Heart left ventricle (tissue), 16 donors: ENCODE results near the gene RND3. TPM values are rescaled to one million over a fixed set of nuclear protein-coding genes. Genes with fewer than 3 reads are reported as not detected.

ENCODE experiments used
- ATAC-seq, 4 donors: fragments of 200-7000 bp; cut with Tn5 transposase; one replicate each; pipeline ENCODE4 v1.9.1; 2020 to 2022; ENCODE audit warnings: moderate library complexity in 4 of 4, mild to moderate bottlenecking in 3 of 4, moderate number of reproducible peaks in 1 of 4
- DNase-seq, 5 donors: peaks; one replicate each; pipeline ENCODE4 v3.0.0-alpha.2; 2020
- H3K27ac ChIP-seq, 12 donors: fragments of 200-600 bp; sonication (generic) in 4 of 12; one replicate each; pipeline versions ENCODE4 v1.5.0 to v1.8.0; 2016 to 2022; ENCODE audit warnings: mild to moderate bottlenecking in 2 of 12
- H3K27me3 ChIP-seq, 9 donors: fragments of 200-600 bp; sonication (generic) in 2 of 9; one replicate each; pipeline versions ENCODE4 v1.5.1 to v1.8.0; 2016 to 2022; ENCODE audit warnings: mild to moderate bottlenecking in 3 of 9
- H3K36me3 ChIP-seq, 9 donors: fragments of 200-600 bp; sonication (generic) in 2 of 9; one replicate each; pipeline versions ENCODE4 v1.5.0 to v1.8.0; 2018 to 2022; ENCODE audit warnings: mild to moderate bottlenecking in 2 of 9
- H3K4me1 ChIP-seq, 12 donors: fragments of 200-600 bp; sonication (generic) in 4 of 12; one replicate each; pipeline versions ENCODE4 v1.5.0 to v1.8.0; 2016 to 2022; ENCODE audit warnings: mild to moderate bottlenecking in 3 of 12
- H3K4me3 ChIP-seq, 12 donors: fragments of 200-600 bp; sonication (generic) in 4 of 12; one replicate each; pipeline versions ENCODE4 v1.5.0 to v1.8.0; 2017 to 2022; ENCODE audit warnings: mild to moderate bottlenecking in 9 of 12, moderate library complexity in 4 of 12
- H3K9me3 ChIP-seq, 12 donors: fragments of 200-600 bp; sonication (generic) in 4 of 12; one replicate each; pipeline versions ENCODE4 v1.5.0 to v1.8.0; 2016 to 2022; ENCODE audit warnings: mild to moderate bottlenecking in 1 of 12
- CTCF ChIP-seq, 12 donors: fragments of 200-600 bp; sonication (generic) in 4 of 12; IDR thresholded peaks; one replicate each; pipeline versions ENCODE4 v1.5.0 to v1.8.0; 2018 to 2022; ENCODE audit warnings: antibody characterized with exemption in 12 of 12, mild to moderate bottlenecking in 5 of 12
- POLR2A ChIP-seq, 2 donors: fragments of 450-650 bp; IDR thresholded peaks; one replicate each; pipeline ENCODE4 v1.6.1; 2017; ENCODE audit warnings: antibody characterized with exemption in 2 of 2, mild to moderate bottlenecking in 2 of 2, moderate library complexity in 2 of 2
- WGBS, 4 donors: extraction: QIAGEN DNeasy Blood & Tissue Kit in 2 of 4; methylation state at CpG; one replicate each; pipeline versions ENCODE4 v1.1.5 to v1.1.7; 2013 to 2018; 5-methylcytosine and 5-hydroxymethylcytosine counted together
- intact Hi-C, 10 donors: fragments of 100-400 bp; cut with DNase I; formaldehyde crosslinking; loops; one replicate each; pipeline versions ENCODE4 v1.11.1 to v1.14.2; 2022
- polyA plus RNA-seq, 2 donors: library from polyadenylated mRNA; stranded (reverse); fragments of 200-250 nt; gene quantifications; one replicate each; pipeline ENCODE4 v1.2.3, GENCODE V29; 2013
- total RNA-seq, 9 donors: library from RNA; depleted of rRNA in 2 of 9; stranded (reverse); fragments of >200 nt in 2 of 9; fragmentation: NEBNext Ultra II Directional in 3 of 9; extraction: Animal tissue kit (Norgen Biotek cat#: 25700) in 3 of 9; gene quantifications; one replicate each; pipeline versions ENCODE4 v1.1.0 to v1.2.4, GENCODE V29; 2016 to 2023
- donor health status: ischemic (EF 13 %, LVEDD 7.1; RV severe dilation, severe dysfunction).
- donor health status: healthy with polysubstance abuse.
- donor health status: DM: no; HTN: yes; CAD: no.
- donor health status: DM: no; HTN: no; CAD: no.
- donor health status: ischemic (EF 25% LVEDD 6.9; RV normal size, moderate dysfunction).
- donor health status: ischemic (EF 25% LVEDD 5.7; RV mildly dilated, moderate dysfunction).
- donor health status: healthy.
- donor health status: DM: yes; HTN: yes; CAD: no.
- donor health status: ischemic (EF 35%, LVEDD 5.7; RV mildly dilated, moderate dysfunction).
- donor health status: nonischemic (EF 11% LVEDD 7.7; RV severe dilation, severe dysfunction).
- donor health status: DM: yes; HTN: yes; CAD: no.
- donor health status: PGD.
- donor health status: ischemic (EF 29% LVEDD 5.4; RV normal size, mild dysfunction).
- donor health status: nonischemic (EF 23%, LVEDD 6.1; RV moderate dilation, normal function).

The RND3 gene
- total and polyA plus RNA-seq, 11 donors, result 16.8 to 40.1 (median 30.2) TPM

GRCh38 chr2:150486539-150487484 is 655 bp downstream of the RND3 start:
- intact Hi-C loops, result loop anchor here (1.0 to 10.0 kb wide), 17 partner anchors 60 to 890 kb away; no protein-coding TSS in a partner anchor

GRCh38 chr2:150485871-150486538 is 1.5 kb downstream of the RND3 start:
- peak; percentile 30 to 75 (median 71) for ATAC-seq
- 0 to 2% (median 1%) methylated on average over 44 to 62 of the region's 62 CpGs for WGBS, 4 donors
- peaks cover 2 to 45% (median 27%) of the 10 kb centered on the region in 12 donors for H3K4me1 ChIP-seq

More at GRCh38 chr2:150486539-150487484, 655 bp downstream of the RND3 start:
- Histone ChIP-seq H3K4me1 (peaks cover 0 to 37% (median 23%) of the 10 kb centered on the region in 12 donors), H3K4me3 (peak overlapping the region; percentile 59 to 88 (median 80)), H3K9me3 (no peaks in the 10 kb centered on the region), H3K36me3 (no peaks in the 10 kb centered on the region), H3K27ac (peak overlapping the region; percentile 90 to 99 (median 96)), H3K27me3 (peaks cover 0 to 17% (median 0%) of the 10 kb centered on the region in 9 donors)
- 0 to 1% (median 0%) methylated on average over 33 to 45 of the region's 45 CpGs for WGBS, 4 donors
- ATAC-seq (peak in 3 of 4 donors; percentile 22 to 38 (median 31)), DNase-seq (peak in 3 of 5 donors; percentile 45 to 55 (median 49))
- TF ChIP-seq POLR2A (IDR thresholded peaks at IDR 0.05) (no peak), CTCF (IDR thresholded peaks at IDR 0.05) (peak in 1 of 12 donors; percentile 6)

GRCh38 chr2:150485114-150485870 is 2.2 kb downstream of the RND3 start:
- peak overlapping the region; percentile 90 to 99 (median 96) for H3K27ac ChIP-seq
- no peaks in the 10 kb centered on the region for H3K36me3 ChIP-seq
- H3K27me3 ChIP-seq, result peaks cover 0 to 17% (median 0%) of the 10 kb centered on the region in 9 donors
- DNase-seq (peak; percentile 74 to 89 (median 86)), ATAC-seq (peak; percentile 39 to 64 (median 52))
- intact Hi-C loops, result loop anchor here (5.0 to 10.0 kb wide), 12 partner anchors 58 to 888 kb away; no protein-coding TSS in a partner anchor
- peaks cover 4 to 52% (median 33%) of the 10 kb centered on the region in 12 donors for H3K4me1 ChIP-seq
- WGBS, 4 donors, result 0 to 2% (median 1%) methylated on average over 18 to 43 of the region's 43 CpGs
- H3K4me3 ChIP-seq, result peak overlapping the region; percentile 59 to 88 (median 80)
- H3K9me3 ChIP-seq, result no peaks in the 10 kb centered on the region
- TF ChIP-seq POLR2A (IDR thresholded peaks at IDR 0.05), result peak in 1 of 2 donors; percentile 43
- TF ChIP-seq CTCF (IDR thresholded peaks at IDR 0.05), result peak in 5 of 12 donors; percentile 18 to 49 (median 26)

More at GRCh38 chr2:150485871-150486538, 1.5 kb downstream of the RND3 start:
- peak in 1 of 2 donors; percentile 46 for TF ChIP-seq POLR2A (IDR thresholded peaks at IDR 0.05)
- TF ChIP-seq CTCF (IDR thresholded peaks at IDR 0.05), result peak in 3 of 12 donors; percentile 5 to 21 (median 11)
- Histone ChIP-seq H3K27ac (peak overlapping the region; percentile 90 to 99 (median 96)), H3K4me3 (peak overlapping the region; percentile 59 to 88 (median 80)), H3K27me3 (peaks cover 0 to 17% (median 0%) of the 10 kb centered on the region in 9 donors), H3K36me3 (no peaks in the 10 kb centered on the region), H3K9me3 (no peaks in the 10 kb centered on the region)
- intact Hi-C loops, result loop anchor here (2.0 to 10.0 kb wide), 16 partner anchors 59 to 889 kb away; no protein-coding TSS in a partner anchor
- DNase-seq, result peak; percentile 75 to 89 (median 86)
